ENCODE results near the gene SLC4A5.
A peak's percentile ranks its signal among the peaks of the same experiment; 100 is the strongest.

Gene SLC4A5, protein sequence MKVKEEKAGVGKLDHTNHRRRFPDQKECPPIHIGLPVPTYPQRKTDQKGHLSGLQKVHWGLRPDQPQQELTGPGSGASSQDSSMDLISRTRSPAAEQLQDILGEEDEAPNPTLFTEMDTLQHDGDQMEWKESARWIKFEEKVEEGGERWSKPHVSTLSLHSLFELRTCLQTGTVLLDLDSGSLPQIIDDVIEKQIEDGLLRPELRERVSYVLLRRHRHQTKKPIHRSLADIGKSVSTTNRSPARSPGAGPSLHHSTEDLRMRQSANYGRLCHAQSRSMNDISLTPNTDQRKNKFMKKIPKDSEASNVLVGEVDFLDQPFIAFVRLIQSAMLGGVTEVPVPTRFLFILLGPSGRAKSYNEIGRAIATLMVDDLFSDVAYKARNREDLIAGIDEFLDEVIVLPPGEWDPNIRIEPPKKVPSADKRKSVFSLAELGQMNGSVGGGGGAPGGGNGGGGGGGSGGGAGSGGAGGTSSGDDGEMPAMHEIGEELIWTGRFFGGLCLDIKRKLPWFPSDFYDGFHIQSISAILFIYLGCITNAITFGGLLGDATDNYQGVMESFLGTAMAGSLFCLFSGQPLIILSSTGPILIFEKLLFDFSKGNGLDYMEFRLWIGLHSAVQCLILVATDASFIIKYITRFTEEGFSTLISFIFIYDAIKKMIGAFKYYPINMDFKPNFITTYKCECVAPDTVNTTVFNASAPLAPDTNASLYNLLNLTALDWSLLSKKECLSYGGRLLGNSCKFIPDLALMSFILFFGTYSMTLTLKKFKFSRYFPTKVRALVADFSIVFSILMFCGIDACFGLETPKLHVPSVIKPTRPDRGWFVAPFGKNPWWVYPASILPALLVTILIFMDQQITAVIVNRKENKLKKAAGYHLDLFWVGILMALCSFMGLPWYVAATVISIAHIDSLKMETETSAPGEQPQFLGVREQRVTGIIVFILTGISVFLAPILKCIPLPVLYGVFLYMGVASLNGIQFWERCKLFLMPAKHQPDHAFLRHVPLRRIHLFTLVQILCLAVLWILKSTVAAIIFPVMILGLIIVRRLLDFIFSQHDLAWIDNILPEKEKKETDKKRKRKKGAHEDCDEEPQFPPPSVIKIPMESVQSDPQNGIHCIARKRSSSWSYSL

DNA sequence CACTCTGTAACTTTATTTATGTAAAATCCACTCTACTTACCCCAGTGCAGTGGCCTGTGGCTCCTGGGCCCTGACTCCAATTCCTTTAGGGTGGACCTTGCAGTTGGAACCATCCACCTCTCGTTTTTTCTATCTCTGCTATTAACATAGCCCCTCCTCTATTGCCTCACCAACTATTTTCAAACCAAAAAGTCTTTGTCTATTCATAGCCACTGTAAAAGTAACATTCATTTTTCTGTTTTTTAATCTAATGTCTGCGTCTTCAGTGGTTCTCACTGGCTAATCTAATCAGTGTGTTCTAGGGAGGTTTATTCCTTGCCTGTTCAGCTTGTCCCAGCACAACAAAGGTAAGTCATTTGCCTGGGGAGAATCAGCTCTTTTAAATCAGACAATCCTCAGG lies at the start of gene SLC4A5:
Gene SLC4A5, minus strand, starts transcription at position 101 of the 400 bp plus-strand sequence. CDS start 28,393 bp downstream, outside the sequence.
- TF ChIP-seq RAD21 (IDR thresholded peaks at IDR 0.05; ENCODE audit: low read depth) (no peak), CEBPB (IDR thresholded peaks at IDR 0.05) (no peak), TCF12 (IDR thresholded peaks at IDR 0.05; ENCODE audit: low read depth) (no peak), ZBTB7A (IDR thresholded peaks at IDR 0.05; ENCODE audit: low read depth) (no peak), YY1 (IDR thresholded peaks at IDR 0.05; ENCODE audit: low read depth) (no peak), EGR1 (IDR thresholded peaks at IDR 0.05) (no peak), FOXM1 (IDR thresholded peaks at IDR 0.05; ENCODE audit: borderline replicate concordance, low read depth) (no peak), NFIC (IDR thresholded peaks at IDR 0.05) (no peak)
- TF ChIP-seq, protein P1, sequence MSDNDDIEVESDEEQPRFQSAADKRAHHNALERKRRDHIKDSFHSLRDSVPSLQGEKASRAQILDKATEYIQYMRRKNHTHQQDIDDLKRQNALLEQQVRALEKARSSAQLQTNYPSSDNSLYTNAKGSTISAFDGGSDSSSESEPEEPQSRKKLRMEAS (IDR thresholded peaks at IDR 0.05): no peak
- TF ChIP-seq, protein P2, sequence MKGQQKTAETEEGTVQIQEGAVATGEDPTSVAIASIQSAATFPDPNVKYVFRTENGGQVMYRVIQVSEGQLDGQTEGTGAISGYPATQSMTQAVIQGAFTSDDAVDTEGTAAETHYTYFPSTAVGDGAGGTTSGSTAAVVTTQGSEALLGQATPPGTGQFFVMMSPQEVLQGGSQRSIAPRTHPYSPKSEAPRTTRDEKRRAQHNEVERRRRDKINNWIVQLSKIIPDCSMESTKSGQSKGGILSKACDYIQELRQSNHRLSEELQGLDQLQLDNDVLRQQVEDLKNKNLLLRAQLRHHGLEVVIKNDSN (IDR thresholded peaks at IDR 0.05): no peak

DNA sequence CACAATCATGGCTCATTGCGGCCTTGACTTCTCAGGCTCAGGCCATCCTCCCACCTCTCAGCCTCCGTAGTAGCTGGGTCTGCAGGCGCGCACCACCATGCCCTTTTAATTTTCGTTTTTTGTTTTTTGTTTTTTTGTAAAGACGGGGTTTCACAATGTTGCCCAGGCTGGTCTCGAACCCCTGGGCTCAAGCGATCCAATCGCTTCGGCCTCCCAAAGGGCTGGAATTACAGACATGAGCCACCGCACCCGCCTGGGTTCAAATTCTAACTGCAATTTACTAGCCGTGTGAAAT lies 49.2 kb upstream of the SLC4A5 start:
- TF ChIP-seq CREB1 (IDR thresholded peaks at IDR 0.05; ENCODE audit: low read depth) (no peak), CEBPB (IDR thresholded peaks at IDR 0.05) (no peak), RAD21 (IDR thresholded peaks at IDR 0.05; ENCODE audit: low read depth) (no peak)
- TF ChIP-seq, protein P1 (IDR thresholded peaks at IDR 0.05): no peak

DNA sequence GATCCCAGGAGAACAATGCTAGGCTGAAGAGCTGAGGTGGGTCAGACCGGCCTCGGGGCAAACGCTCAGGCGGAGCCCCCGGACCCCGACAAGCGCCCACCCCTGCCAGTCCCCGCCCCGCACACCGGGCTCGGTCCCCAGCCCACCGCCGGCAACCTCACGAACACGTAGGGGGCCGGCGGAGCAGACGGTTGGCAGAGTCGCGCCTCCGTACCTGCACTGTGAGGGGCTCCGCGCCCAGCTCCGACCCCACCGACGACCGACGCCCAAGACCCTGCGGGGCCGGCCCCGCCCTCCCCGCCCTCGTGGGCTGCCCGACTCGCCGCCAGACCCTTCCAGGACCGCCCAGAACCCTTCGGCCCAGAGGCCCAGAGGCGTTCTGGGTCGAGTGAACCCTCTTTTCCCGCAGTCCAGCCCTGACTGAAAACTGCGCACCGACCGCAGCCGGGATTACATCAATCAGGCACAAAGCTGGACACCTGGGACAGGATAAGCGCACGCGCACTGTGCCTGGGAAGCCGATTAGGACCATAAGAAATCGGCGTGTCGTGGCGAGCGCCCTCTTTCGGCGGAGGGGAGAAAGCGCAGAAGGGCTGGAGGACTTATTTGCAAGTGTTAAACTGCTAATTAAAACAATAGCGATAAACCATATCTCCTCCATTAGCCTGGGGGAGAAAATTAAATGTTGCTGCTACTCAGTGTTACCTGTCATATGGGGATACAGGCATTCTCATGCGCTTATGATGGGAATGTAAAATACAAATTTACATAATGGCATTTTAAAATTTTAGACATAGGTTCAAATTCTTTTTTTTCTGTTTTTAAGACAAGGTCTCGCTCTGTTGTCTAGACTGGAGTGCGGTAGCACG lies 48.6 kb upstream of the SLC4A5 start:
- TF ChIP-seq, protein P2 (IDR thresholded peaks at IDR 0.05): no peak
- TF ChIP-seq ZBTB7A (IDR thresholded peaks at IDR 0.05; ENCODE audit: low read depth): peak; percentile 99
- no peak for TF ChIP-seq NFIC (IDR thresholded peaks at IDR 0.05)
- peak; percentile 34; the same call in 1 of the 2 replicates for TF ChIP-seq RAD21 (IDR thresholded peaks at IDR 0.05; ENCODE audit: low read depth)
- TF ChIP-seq, protein P1 (IDR thresholded peaks at IDR 0.05): peak; percentile 78
- TF ChIP-seq TAF1 (IDR thresholded peaks at IDR 0.05; ENCODE audit: low read depth): peak; percentile 67; the same call in 1 of the 2 replicates
- TF ChIP-seq TEAD4 (IDR thresholded peaks at IDR 0.05): no peak
- TF ChIP-seq, protein P3, sequence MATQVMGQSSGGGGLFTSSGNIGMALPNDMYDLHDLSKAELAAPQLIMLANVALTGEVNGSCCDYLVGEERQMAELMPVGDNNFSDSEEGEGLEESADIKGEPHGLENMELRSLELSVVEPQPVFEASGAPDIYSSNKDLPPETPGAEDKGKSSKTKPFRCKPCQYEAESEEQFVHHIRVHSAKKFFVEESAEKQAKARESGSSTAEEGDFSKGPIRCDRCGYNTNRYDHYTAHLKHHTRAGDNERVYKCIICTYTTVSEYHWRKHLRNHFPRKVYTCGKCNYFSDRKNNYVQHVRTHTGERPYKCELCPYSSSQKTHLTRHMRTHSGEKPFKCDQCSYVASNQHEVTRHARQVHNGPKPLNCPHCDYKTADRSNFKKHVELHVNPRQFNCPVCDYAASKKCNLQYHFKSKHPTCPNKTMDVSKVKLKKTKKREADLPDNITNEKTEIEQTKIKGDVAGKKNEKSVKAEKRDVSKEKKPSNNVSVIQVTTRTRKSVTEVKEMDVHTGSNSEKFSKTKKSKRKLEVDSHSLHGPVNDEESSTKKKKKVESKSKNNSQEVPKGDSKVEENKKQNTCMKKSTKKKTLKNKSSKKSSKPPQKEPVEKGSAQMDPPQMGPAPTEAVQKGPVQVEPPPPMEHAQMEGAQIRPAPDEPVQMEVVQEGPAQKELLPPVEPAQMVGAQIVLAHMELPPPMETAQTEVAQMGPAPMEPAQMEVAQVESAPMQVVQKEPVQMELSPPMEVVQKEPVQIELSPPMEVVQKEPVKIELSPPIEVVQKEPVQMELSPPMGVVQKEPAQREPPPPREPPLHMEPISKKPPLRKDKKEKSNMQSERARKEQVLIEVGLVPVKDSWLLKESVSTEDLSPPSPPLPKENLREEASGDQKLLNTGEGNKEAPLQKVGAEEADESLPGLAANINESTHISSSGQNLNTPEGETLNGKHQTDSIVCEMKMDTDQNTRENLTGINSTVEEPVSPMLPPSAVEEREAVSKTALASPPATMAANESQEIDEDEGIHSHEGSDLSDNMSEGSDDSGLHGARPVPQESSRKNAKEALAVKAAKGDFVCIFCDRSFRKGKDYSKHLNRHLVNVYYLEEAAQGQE (IDR thresholded peaks at IDR 0.05; ENCODE audit: low read depth): no peak
- no peak for TF ChIP-seq CREB1 (IDR thresholded peaks at IDR 0.05; ENCODE audit: low read depth)
- no peak for TF ChIP-seq TCF12 (IDR thresholded peaks at IDR 0.05; ENCODE audit: low read depth)
- no peak for TF ChIP-seq CEBPB (IDR thresholded peaks at IDR 0.05)

DNA sequence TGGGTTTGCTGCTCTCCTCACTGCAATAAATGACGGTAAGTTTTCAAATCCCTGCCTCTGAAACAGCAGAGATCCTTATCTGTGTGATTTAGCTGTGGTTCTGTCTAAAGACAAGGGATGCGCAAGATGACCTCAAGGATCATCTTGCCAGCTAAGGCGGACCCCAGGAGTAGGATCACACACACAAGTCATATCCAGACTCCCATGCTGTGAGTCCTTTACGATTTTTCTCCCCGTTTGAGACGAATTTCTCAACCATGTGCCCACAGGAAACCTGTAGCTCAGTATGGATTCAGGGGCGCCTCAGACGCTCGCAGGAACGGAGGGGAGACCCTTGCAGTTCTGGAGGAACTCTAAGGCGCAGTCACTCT lies 48.0 kb upstream of the SLC4A5 start:
- no peak for TF ChIP-seq YY1 (IDR thresholded peaks at IDR 0.05; ENCODE audit: low read depth)

DNA sequence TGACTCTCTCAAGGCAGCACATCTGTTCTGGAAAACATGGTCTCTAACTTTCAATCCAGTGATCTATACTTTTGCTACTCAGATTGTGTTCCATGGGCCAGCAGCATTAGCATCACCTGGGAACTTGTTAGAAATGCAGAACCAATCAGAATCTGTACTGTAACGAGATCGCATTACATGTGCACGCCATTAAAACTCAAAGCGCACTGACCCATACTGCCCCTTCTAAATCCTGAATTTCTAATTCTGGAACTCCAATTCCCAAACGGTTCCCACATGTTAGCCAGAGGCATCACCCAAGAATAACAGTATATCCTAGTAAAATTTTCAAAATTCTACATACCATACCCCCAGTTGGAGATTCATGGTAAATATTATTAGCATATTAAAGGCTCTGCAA lies 47.4 kb upstream of the SLC4A5 start:
- TF ChIP-seq, protein P2 (IDR thresholded peaks at IDR 0.05): no peak
- TF ChIP-seq CREB1 (IDR thresholded peaks at IDR 0.05; ENCODE audit: low read depth) (no peak), CEBPB (IDR thresholded peaks at IDR 0.05) (no peak), ZBTB7A (IDR thresholded peaks at IDR 0.05; ENCODE audit: low read depth) (no peak), TCF12 (IDR thresholded peaks at IDR 0.05; ENCODE audit: low read depth) (no peak), NFIC (IDR thresholded peaks at IDR 0.05) (no peak), RAD21 (IDR thresholded peaks at IDR 0.05; ENCODE audit: low read depth) (no peak), TAF1 (IDR thresholded peaks at IDR 0.05; ENCODE audit: low read depth) (no peak)

DNA sequence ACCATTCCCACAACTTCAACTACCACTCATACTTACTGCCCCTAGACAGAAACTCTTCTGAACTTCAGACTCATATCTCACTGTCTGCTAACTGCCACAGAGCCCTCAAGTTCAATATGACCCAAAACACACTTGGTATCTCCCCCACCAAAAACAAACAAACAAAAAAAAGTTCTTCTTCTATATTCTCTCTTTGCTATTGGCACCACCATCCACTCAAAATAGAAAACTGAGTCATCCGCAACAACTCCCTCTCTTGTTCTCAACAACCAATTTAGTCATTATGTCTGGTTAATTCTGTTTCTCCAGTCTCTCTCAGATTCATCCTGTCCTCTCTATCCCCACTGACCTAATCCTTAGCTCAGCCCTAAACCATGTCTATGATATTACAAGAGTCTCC lies 44.1 kb upstream of the SLC4A5 start:
- TF ChIP-seq EGR1 (IDR thresholded peaks at IDR 0.05) (no peak), EP300 (IDR thresholded peaks at IDR 0.05; ENCODE audit: borderline replicate concordance) (no peak), ZBTB7A (IDR thresholded peaks at IDR 0.05; ENCODE audit: low read depth) (no peak)
- TF ChIP-seq, protein P2 (IDR thresholded peaks at IDR 0.05): no peak
